HEK293 (cell line): Measurements from ENCODE around the gene FICD.

Experiments used
- GLIS1 ChIP-seq: fragments of 450-650 bp; formaldehyde crosslinking; IDR thresholded peaks from 2 replicates; pipeline ENCODE4 v1.5.1; 2016; ENCODE audit warnings: missing biosample characterization, missing genetic modification characterization
- IKZF3 ChIP-seq: fragments of 450-650 bp; IDR thresholded peaks from 2 replicates; pipeline ENCODE4 v1.5.0; 2018; ENCODE audit warnings: missing biosample characterization, mild to moderate bottlenecking, missing genetic modification characterization, moderate library complexity
- KLF7 ChIP-seq: fragments of 450-650 bp; formaldehyde crosslinking; IDR thresholded peaks from 2 replicates; pipeline ENCODE4 v1.5.1; 2016; ENCODE audit warnings: missing biosample characterization, missing genetic modification characterization, borderline replicate concordance
- REST ChIP-seq: fragments of 450-650 bp; formaldehyde crosslinking; IDR thresholded peaks from 2 replicates; pipeline ENCODE4 v1.5.1; 2016; ENCODE audit warnings: missing biosample characterization, missing genetic modification characterization
- WT1 ChIP-seq: fragments of 450-650 bp; formaldehyde crosslinking; IDR thresholded peaks from 2 replicates; pipeline ENCODE4 v1.5.1; 2016; ENCODE audit warnings: missing biosample characterization, missing genetic modification characterization
- YY2 ChIP-seq: fragments of 450-650 bp; formaldehyde crosslinking; IDR thresholded peaks from 2 replicates; pipeline ENCODE4 v1.5.1; 2016; ENCODE audit warnings: missing biosample characterization, missing genetic modification characterization
- ZBTB17 ChIP-seq: fragments of 450-650 bp; formaldehyde crosslinking; IDR thresholded peaks from 2 replicates; pipeline ENCODE4 v1.5.1; 2016; ENCODE audit warnings: missing biosample characterization, missing genetic modification characterization
- ZBTB44 ChIP-seq: fragments of 450-650 bp; IDR thresholded peaks from 2 replicates; pipeline ENCODE4 v1.5.1; 2018; ENCODE audit warnings: missing biosample characterization, mild to moderate bottlenecking, missing genetic modification characterization
- ZBTB48 ChIP-seq: fragments of 450-650 bp; formaldehyde crosslinking; IDR thresholded peaks from 2 replicates; pipeline ENCODE4 v1.5.1; 2016; ENCODE audit warnings: missing biosample characterization, missing genetic modification characterization
- ZFHX2 ChIP-seq: fragments of 450-650 bp; formaldehyde crosslinking; conservative IDR thresholded peaks from 2 replicates; pipeline ENCODE4 v1.5.1; 2016; ENCODE audit warnings: missing biosample characterization, missing genetic modification characterization
- ZIC2 ChIP-seq: fragments of 450-650 bp; formaldehyde crosslinking; IDR thresholded peaks from 2 replicates; pipeline ENCODE4 v1.5.1; 2016; ENCODE audit warnings: missing biosample characterization, missing genetic modification characterization
- ZNF157 ChIP-seq: fragments of 450-650 bp; formaldehyde crosslinking; IDR thresholded peaks from 2 replicates; pipeline ENCODE4 v1.5.1; 2016; ENCODE audit warnings: missing biosample characterization, missing genetic modification characterization
- ZNF174 ChIP-seq: fragments of 450-650 bp; formaldehyde crosslinking; IDR thresholded peaks from 2 replicates; pipeline ENCODE4 v1.5.0; 2017; ENCODE audit warnings: missing biosample characterization, mild to moderate bottlenecking, missing genetic modification characterization
- ZNF18 ChIP-seq: fragments of 450-650 bp; formaldehyde crosslinking; IDR thresholded peaks from 2 replicates; pipeline ENCODE4 v1.5.1; 2016; ENCODE audit warnings: missing biosample characterization, missing genetic modification characterization
- ZNF184 ChIP-seq: fragments of 450-650 bp; IDR thresholded peaks from 2 replicates; pipeline ENCODE4 v1.5.1; 2018; ENCODE audit warnings: missing biosample characterization, mild to moderate bottlenecking, missing genetic modification characterization
- ZNF292 ChIP-seq: fragments of 450-650 bp; formaldehyde crosslinking; IDR thresholded peaks from 2 replicates; pipeline ENCODE4 v1.5.1; 2016; ENCODE audit warnings: low read depth, missing biosample characterization, missing genetic modification characterization, borderline replicate concordance
- ZNF324 ChIP-seq: fragments of 450-650 bp; formaldehyde crosslinking; IDR thresholded peaks from 2 replicates; pipeline ENCODE4 v1.5.1; 2016; ENCODE audit warnings: missing biosample characterization, missing genetic modification characterization
- ZNF335 ChIP-seq: fragments of 450-650 bp; formaldehyde crosslinking; conservative IDR thresholded peaks from 2 replicates; pipeline ENCODE4 v1.5.1; 2016; ENCODE audit warnings: missing biosample characterization, missing genetic modification characterization
- ZNF350 ChIP-seq: fragments of 450-650 bp; formaldehyde crosslinking; IDR thresholded peaks from 2 replicates; pipeline ENCODE4 v1.5.0; 2017; ENCODE audit warnings: missing biosample characterization, mild to moderate bottlenecking, missing genetic modification characterization
- ZNF366 ChIP-seq: fragments of 450-650 bp; formaldehyde crosslinking; conservative IDR thresholded peaks from 2 replicates; pipeline ENCODE4 v1.5.1; 2016; ENCODE audit warnings: missing biosample characterization, missing genetic modification characterization
- ZNF433 ChIP-seq: fragments of 450-650 bp; formaldehyde crosslinking; IDR thresholded peaks from 2 replicates; pipeline ENCODE4 v1.5.1; 2016; ENCODE audit warnings: missing biosample characterization, missing genetic modification characterization, low read depth
- ZNF449 ChIP-seq: fragments of 450-650 bp; formaldehyde crosslinking; IDR thresholded peaks from 2 replicates; pipeline ENCODE4 v1.5.1; 2017; ENCODE audit warnings: missing biosample characterization, mild to moderate bottlenecking, missing genetic modification characterization, moderate library complexity
- ZNF514 ChIP-seq: fragments of 450-650 bp; formaldehyde crosslinking; IDR thresholded peaks from 2 replicates; pipeline ENCODE4 v1.5.1; 2016; ENCODE audit warnings: missing biosample characterization, missing genetic modification characterization
- ZNF555 ChIP-seq: fragments of 450-650 bp; formaldehyde crosslinking; conservative IDR thresholded peaks from 2 replicates; pipeline ENCODE4 v1.5.1; 2017; ENCODE audit warnings: missing biosample characterization, mild to moderate bottlenecking, missing genetic modification characterization, inconsistent platforms
- ZNF610 ChIP-seq: fragments of 450-650 bp; formaldehyde crosslinking; IDR thresholded peaks from 2 replicates; pipeline ENCODE4 v1.5.1; 2016; ENCODE audit warnings: missing biosample characterization, missing genetic modification characterization, borderline replicate concordance
- ZNF621 ChIP-seq: fragments of 450-650 bp; formaldehyde crosslinking; IDR thresholded peaks from 2 replicates; pipeline ENCODE4 v1.5.1; 2017; ENCODE audit warnings: missing biosample characterization, missing genetic modification characterization
- ZNF623 ChIP-seq: fragments of 450-650 bp; formaldehyde crosslinking; IDR thresholded peaks from 2 replicates; pipeline ENCODE4 v1.5.1; 2016; ENCODE audit warnings: missing biosample characterization, missing genetic modification characterization
- ZNF639 ChIP-seq: fragments of 450-650 bp; formaldehyde crosslinking; IDR thresholded peaks from 2 replicates; pipeline ENCODE4 v1.5.1; 2016; ENCODE audit warnings: missing biosample characterization, missing genetic modification characterization
- ZNF843 ChIP-seq: fragments of 450-650 bp; formaldehyde crosslinking; IDR thresholded peaks from 2 replicates; pipeline ENCODE4 v1.5.1; 2016; ENCODE audit warnings: missing biosample characterization, missing genetic modification characterization
- ZSCAN5A ChIP-seq: fragments of 450-650 bp; formaldehyde crosslinking; IDR thresholded peaks from 2 replicates; pipeline ENCODE4 v1.5.1; 2016; ENCODE audit warnings: missing biosample characterization, missing genetic modification characterization

Gene FICD

GRCh38 chr12:108565976-108566375, 50.9 kb downstream of the FICD start (continued):
- peak; percentile 75 for TF ChIP-seq ZIC2 (tag by site-specific recombination)
- TF ChIP-seq ZNF18 (tag by site-specific recombination): no peak
- TF ChIP-seq ZSCAN5A (tag by site-specific recombination): no peak
- no peak for TF ChIP-seq ZNF555 (tag by site-specific recombination)
- 0 out of 2 replicates have a peak, but pooled peaks have one; percentile 19 for TF ChIP-seq ZNF335
- 0 out of 2 replicates have a peak, but pooled peaks have one; percentile 19 for TF ChIP-seq IKZF3 (tag by site-specific recombination)
- no peak for TF ChIP-seq ZNF843 (tag by site-specific recombination)
- no peak for TF ChIP-seq REST
- TF ChIP-seq YY2 (tag by site-specific recombination): no peak
- TF ChIP-seq ZNF514 (tag by site-specific recombination): no peak
- no peak for TF ChIP-seq ZBTB44 (tag by site-specific recombination)
- TF ChIP-seq ZNF639 (tag by site-specific recombination): no peak
- TF ChIP-seq ZNF621 (tag by site-specific recombination): no peak
- TF ChIP-seq ZNF350 (tag by site-specific recombination): no peak
- TF ChIP-seq WT1 (tag by site-specific recombination): no peak
- TF ChIP-seq ZNF292: no peak
- TF ChIP-seq ZNF157: no peak
- no peak for TF ChIP-seq ZNF324 (tag by site-specific recombination)
- no peak for TF ChIP-seq ZNF610
- TF ChIP-seq ZNF623 (tag by site-specific recombination): no peak
- TF ChIP-seq ZFHX2: no peak
- TF ChIP-seq ZNF449 (tag by site-specific recombination): no peak
- TF ChIP-seq ZNF433: no peak
- peak; percentile 51; the same call in 1 of the 2 replicates for TF ChIP-seq GLIS1 (tag by site-specific recombination)
- peak; percentile 90 for TF ChIP-seq ZBTB48
- 0 out of 2 replicates have a peak, but pooled peaks have one; percentile 33 for TF ChIP-seq ZBTB17 (tag by site-specific recombination)
- TF ChIP-seq ZNF184: no peak
- TF ChIP-seq ZNF366 (tag by site-specific recombination): peak; percentile 43; the same call in 1 of the 2 replicates
- no peak for TF ChIP-seq ZNF174 (tag by site-specific recombination)
- no peak for TF ChIP-seq KLF7 (tag by site-specific recombination)
